ENCODE data around the gene SIGLEC7.
A peak's percentile ranks its signal among the peaks of the same experiment; 100 is the strongest.

The SIGLEC7 gene

DNA sequence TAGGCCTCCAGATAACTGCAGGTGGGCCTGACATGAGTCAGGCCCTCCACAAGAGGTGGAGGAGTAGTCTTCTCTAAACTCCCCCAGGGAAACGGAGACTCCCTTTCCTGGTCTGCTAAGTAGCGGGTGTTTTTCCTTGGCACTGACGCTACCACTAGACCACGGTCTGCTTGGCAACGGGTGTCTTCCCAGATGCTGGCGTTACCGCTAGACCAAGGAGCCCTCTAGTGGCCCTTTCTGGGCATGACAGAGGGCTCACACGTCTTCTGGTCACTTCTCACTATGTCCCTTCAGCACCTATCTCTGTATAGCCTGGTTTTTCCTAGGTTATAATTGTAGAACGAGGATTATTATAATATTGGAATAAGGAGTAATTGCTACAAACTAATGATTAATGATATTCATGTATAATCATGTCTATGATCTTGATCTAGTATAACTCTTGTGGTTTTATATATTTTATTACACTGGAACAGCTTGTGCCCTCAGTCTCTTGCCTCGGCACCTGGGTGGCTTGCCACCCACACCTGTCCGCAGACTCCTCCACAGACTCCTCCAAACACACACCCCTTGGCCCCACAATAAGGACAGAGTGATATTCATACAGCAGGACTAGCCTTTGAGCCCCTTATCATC is 27.3 kb downstream of the SIGLEC7 start:
- peak; percentile 22 for DNase-seq (ENCODE audit: low spot score)

DNA sequence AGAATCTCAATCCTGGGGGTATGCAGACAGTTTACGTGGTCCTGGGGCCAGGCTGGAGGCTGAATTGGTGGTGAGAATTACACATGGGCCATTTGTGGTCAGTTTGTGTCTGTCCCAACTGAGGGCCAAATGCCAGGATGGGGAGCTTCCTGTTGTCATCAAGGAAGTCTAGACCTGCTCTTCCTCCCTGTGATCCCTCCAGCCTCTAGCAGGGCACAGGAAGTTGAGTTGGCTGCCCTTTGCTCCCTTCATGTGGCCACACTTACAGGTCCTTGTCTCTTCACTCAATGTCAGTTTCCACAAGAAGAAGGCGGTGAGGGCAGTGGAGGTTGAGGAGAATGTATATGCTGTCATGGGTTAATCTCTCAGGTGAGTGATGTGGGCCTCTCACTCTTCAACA is 30.1 kb downstream of the SIGLEC7 start:
- DNase-seq (ENCODE audit: low spot score): no peak

DNA sequence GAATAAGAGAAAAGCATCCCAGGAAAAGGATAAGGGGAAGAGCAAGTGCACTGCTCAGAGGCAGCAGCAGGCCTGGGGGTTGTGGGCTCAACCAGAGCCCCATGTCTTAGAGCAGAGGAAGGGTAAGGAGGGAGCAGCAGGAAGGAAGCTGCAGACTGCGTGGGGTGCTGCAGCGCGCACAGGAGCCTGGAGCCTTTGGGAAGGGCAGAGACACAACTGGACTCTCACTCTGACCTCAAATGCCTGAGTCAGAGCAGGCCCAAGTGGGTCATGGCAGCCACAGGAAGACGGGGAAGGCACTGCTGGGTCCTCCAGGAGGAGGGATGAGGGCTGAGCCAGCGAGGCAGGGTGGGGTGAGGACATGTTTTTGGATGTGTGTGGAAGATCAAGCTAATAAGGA is 31.6 kb downstream of the SIGLEC7 start:
- no peak for DNase-seq (ENCODE audit: low spot score)

DNA sequence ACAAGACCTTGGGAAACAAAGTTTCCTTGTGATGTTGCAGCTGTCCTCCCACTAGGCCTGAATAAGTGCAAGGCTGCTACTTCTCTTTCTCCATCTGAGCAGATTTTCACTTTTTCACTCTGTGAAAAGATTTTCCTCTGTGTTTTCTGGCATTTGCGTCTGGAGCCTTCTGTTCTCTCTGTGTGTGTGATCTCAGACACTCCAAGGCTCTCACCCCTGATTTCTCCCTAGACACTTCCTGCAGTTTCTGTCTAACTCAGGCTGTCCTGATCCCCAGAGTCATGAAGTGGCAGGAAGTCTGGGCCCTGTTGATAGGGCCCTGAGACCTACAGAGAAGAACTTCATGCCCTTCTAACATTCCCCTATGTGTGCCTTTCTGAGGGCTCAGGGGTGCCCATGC is 37.2 kb downstream of the SIGLEC7 start:
- no peak for DNase-seq (ENCODE audit: low spot score)

DNA sequence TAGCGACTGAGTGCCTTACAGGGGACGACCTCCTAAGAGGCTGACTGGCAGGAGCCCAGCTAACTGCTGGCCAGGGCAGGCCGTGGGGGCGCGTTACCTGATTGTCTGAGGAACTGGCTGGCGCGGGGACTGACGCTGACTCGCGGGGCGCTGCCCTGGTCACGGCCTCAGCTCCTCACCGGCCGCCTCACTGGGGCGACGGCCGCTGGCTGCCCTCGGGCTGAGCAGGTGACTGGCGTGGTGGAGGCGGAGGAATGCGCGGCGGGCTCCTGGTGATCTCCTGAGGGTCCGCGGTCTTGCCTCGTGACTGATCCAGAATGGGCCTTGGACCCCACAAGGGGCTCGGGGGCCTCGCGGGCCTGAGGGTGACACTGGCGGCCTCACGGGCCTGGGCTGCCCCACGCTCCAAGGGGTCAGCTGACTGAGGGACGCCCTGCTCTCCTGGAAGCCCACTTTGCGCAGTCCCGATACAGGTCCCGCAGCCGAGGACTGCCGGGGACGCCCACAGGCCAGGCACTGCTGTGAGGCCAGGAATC is 39.3 kb downstream of the SIGLEC7 start:
- no peak for DNase-seq (ENCODE audit: low spot score)

DNA sequence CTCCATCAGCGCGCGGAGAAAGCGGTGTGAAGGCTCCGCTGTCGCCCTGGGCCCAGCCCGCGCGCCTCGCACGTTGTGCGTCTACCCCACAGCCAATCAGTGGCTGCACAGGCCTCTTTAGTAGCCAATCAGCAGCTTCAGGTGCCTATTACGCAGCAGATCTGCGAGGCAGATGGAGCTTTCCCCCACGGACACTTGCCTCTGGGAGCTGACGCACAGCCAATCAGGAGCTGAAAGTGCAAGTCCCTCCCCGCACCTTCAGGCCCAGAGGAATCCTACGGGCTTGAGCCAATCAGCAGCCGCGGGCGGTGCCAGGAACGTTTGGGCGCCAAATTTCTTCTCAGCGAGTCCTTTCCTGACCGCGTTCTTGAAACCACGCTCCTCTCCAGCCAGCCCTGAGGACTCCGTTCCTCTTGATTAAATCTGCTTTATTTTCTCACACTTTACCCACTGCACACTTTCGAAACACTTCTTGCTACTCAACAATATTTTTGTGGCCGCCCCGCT is 39.9 kb downstream of the SIGLEC7 start:
- no peak for DNase-seq (ENCODE audit: low spot score)

DNA sequence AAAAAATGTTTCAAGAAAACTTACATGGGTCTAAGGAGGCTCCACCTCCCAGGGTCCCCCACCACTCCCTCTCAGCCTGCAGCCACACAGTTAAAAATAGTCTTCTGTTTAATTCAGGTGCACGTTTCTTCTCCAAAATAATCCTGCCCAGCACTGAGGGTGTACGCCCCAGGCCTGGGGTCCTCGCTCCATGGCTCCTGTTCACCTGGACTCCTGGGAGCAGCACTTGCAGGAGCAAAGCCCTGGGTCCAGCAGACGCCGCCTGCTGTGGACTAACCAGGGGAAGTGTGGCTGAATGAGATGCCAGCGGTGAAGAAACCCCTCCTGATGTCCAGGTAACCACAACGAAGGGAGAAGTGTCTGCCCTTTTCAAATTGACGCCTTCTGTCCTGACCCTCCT is 41.5 kb downstream of the SIGLEC7 start:
- no peak for DNase-seq (ENCODE audit: low spot score)

DNA sequence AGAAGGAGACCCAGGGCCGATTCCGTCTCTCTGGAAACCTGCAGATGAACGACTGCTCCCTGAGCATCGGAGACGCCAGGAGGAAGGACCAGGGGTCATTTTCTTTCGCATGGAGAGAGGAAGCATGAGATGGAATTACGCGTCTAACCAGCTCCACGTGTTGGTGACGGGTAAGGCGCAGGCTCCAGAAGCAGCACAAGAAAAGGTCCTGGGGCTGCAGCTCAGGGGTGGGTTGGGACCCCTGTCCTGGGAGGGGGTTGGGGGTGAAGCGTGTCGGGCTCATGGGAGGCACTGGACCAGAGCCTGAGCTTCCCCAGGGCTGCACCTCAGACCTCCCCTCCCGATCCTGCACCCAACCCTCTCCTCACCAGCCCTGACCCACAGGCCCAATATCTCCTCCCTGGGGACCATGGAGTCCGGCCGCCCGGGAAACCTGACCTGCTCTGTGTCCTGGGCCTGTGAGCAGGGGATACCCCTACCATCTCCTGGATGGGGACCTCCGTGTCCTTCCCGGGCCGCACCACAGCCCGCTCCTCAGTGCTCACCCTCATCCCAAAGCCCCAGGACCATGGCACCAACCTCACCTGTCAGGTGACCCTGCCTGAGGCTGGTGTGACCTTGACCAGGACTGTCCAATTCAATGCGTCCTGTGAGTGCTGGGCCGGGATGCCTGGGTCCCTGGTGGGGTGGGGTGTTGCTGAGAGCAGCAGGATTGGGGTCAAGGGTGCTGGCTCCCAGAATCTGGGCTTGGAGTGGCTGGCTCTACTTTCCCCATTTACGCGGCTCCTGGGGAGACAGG is 43.2 kb downstream of the SIGLEC7 start:
- DNase-seq (ENCODE audit: low spot score): no peak

DNA sequence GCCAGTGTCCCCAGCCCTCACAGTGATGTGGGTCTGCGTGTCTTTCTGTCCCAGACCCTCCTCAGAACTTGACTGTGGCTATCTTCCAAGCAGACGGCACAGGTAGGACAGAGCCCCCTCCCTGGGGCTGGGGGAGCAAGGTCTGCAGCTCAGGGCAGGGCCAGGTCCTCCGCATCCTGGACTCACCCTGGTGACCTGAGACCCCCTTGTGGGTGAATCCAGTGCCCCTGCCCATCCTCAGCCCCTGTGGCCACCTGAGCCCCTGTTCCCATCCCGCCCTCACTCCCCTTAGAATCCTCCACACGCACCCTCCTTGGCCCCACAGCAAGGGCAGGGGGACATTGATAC is 43.7 kb downstream of the SIGLEC7 start:
- DNase-seq (ENCODE audit: low spot score): no peak

DNA sequence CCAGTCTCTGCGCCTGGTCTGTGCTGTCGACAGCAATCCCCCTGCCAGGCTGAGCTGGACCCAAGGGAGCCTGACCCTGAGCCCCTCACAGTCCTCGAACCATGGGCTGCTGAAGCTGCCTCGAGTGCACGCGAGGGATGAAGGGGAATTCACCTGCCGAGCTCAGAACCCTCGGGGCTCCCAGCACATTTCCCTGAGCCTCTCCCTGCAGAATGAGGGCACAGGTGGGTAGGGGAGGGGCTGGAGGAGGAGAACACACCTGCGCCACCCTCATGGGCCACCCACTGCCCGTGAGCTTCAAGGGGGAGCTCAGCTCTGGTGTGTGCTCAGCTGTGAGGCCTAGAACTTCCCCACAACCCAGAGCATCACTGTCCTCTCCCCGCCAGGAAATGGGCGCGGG is 44.2 kb downstream of the SIGLEC7 start:
- no peak for DNase-seq (ENCODE audit: low spot score)

DNA sequence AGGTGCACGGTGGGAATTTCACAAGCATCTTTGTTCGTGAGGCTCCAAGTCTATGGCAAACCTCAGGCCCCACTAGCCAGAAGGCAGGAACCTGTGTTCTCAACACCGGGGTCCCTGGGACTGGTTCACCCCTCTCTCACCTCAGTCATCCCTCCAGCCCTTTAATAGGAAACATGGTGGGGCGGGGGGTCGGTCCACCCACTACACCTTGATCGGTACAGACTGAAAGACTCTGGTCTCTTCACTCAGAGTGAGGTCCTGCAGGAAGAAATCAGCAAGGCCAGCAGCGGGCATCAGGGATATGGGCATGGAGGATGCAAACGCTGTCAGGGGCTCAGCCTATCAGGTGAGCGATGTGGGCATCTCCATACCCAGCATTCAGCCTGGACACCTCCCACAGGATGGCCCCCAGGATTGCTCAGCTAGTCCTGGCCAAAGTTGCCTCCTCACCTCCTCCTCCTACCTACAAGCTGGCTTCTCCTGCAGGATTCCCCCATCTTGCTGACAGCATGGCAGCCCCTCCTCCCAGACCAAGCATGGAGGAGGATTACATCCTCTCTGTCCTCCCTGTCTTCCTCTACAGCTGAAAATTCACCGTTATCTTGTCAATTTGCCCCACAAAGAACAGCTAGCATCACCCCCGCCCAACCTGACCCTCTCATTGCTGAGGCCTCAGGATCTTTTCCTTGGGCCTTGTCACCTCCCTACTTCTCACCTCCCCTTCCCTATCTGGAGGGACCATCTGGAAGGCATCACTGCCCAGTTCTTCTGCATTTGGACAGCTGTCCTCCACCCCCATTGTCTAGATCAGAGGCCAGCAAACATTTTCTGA is 45.5 kb downstream of the SIGLEC7 start:
- no peak for DNase-seq (ENCODE audit: low spot score)

DNA sequence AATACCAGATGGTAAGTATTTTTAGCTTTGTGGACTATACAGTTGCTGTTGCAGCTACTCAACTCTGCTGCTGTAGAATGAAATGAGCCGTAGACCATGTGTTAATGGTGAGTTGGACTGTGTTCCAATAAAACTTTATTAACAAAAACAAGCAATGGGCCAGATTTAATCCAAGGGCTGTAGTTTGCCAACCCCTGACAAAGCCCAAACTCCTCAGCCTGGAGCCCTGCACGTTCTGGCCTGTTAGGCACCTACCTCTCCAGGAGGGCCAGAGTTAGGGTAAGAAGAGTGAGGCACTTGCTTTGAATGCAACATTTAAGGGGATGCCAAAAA is 46.1 kb downstream of the SIGLEC7 start:
- no peak for DNase-seq (ENCODE audit: low spot score)

DNA sequence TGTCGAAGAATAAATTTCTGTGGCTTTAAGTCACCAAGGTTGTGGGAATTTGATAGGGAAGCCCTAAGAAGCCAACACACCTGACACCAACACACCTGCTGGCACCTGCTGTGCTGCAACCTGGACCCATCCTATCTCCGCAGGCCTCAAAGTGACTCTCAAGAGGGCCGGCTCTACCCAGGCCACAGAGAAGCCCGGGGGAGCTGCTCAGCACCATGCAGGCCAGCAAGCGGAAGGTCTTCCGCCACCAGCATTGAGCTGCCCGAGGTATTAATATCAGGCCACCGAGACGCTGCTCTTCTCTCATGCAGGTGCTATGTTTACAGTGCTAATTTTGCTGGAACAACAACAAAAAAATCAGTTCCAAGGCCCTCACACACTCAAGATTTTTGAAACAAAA is 50.6 kb downstream of the SIGLEC7 start:
- no peak for DNase-seq (ENCODE audit: low spot score)

DNA sequence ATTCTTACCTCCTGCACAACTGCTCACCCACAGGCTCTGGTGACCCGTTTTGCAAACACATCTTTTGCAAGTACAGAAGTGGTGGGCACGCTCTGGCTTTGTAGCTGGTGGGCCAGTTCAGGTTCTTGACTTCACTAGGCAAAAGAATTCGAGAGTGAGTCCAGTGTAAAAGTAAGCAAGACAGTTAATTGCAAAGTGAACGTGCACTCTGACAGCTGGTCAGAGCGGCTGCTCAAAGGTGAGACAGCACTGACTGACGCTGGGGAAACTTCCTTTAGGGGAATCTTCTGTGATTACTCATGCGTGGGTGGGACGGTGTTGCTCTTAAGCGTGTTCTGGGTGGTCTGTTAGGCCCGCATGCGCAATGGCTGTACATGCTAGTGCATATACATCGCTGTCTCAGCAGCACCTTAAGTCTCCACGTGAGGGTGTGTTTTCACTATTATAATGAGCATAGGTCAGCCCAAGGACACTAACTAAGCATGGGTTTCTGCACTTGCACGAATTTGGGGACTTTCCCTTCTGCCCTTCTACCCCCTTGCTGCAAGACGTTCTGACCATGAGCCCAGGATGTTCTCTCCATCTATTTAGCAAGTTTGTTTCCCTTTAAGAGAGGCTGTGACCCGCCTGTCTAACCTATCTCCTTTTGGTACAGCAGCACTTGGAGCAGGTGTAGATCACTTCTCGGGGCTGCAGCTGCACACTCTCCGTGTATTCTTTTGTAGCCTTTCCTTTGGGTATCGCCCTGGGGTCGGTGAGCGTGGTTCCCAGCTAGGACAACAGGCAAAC is 52.6 kb downstream of the SIGLEC7 start:
- no peak for DNase-seq (ENCODE audit: low spot score)

DNA sequence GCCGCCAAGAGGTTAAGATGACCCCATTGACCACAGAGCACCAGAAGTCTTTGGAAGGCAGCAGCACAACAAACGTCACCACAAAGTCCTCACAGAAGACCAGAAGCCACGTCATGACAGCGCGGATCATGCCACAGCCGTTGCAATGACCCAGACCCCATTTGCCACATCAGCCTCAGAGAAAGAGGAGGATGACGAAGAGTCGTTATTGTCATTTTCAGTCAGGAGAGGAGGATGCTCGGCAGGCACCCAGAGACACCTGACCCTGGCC is 53.1 kb downstream of the SIGLEC7 start:
- DNase-seq (ENCODE audit: low spot score): no peak

DNA sequence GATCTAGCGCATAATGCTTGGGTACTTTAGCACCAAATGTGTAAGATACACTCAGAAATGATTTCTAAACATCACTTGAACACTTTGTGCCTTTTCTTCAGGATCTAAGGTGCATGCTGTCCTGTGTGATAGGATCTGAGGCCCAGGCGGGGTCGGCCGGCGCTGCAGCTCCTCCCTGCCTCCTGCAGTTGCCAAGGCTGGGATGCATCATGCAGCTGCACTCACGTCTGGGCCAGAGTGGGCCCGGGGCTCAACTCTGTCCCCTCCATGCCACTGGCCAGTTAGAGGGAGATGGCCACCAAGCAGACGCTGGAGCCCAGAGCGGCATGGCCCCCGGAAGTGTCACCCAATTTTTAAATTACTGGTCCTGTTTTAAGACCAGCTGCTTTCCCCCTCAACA is 53.5 kb downstream of the SIGLEC7 start:
- no peak for DNase-seq (ENCODE audit: low spot score)

DNA sequence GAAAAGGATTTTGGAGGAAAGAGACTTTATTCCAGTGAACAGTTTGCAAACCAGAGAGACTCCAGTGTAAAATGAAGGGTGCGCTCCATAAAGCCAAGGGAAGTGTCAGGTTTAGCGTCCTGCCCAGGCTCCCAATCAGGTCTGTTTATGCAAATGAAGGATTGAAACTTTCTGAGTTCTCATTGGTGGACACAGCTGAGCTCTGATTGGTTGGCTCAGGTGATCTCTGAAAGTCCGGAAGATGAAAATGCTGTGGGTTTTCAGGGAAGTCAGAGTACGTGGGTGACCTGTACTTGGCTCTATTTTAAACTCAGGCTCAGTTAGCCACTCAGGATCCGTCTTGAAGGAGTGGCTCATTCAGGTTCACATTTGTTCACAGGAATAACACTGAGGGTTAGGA is 54.1 kb downstream of the SIGLEC7 start:
- DNase-seq (ENCODE audit: low spot score): no peak

DNA sequence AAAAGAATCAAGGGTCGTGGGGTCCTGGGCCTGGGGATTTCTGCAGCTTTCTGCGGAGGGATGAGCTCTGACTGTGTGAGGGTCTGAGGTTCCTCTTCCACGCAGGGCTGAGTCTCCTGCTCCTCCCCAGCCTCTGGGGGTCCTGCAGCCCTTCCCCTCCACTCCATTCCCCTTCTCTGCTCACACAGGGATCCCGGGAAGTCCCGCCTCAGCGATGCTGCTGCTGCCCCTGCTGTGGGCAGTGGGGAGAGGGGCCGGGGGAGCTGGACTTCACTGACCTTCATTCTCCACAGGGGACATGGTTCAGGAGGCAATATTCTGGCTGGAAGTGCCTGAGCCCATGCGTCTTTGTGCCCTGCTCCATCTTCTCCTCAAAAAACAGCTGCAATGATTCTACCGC is 56.5 kb downstream of the SIGLEC7 start:
- DNase-seq (ENCODE audit: low spot score): no peak

DNA sequence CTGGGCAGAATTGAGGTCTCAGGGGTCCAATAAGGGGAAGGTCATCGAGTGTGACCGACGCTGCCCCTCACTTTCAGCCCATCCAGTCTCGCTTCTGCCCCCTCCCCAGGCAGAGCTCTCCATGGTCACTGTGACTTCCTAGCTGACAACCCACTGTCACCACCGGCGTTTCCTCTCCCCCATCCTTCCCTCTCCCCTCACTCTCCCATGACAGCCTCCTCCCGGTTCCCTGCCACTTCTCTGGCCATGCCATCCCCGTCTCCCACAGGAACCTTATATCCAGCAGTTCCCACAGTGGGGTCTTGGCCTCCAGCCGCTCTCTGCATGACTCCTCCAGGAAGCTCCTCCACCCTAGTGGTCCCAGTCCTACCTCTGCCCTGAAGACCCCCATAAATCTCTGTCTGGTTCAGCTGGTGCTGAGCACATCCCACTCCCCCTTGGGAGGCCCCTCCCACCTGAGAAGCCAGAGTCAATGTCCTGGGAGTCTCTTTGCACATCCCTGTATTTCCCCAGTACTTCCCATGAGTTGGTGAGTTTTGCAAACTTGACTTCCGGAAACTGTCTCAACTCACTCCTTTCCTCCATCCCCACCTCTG is 58.1 kb downstream of the SIGLEC7 start:
- DNase-seq (ENCODE audit: low spot score): no peak

DNA sequence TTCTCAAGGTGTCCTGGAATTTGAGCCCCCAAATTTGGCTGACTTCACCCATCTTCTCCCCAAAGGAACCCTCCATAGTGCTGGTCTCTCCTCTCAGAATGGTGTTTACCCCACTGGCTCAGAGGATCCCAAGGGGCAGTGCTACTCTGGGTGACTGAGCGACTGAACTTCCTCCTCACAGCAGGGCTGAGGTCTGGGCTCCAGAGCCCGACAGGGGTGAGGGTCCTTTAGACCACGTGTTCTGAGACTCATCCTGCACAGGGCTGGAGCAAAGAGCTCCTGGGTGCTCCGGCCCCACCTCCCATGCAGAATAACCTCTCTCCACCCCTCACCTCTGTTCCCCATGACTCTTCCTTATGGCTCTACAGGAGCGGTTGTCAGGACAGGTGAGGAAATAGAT is 59.6 kb downstream of the SIGLEC7 start:
- no peak for DNase-seq (ENCODE audit: low spot score)
